ENCODE data around the gene TENM3. TPM values are rescaled to one million over a fixed set of nuclear protein-coding genes. Genes with fewer than 3 reads are reported as not detected.

The TENM3 gene
- total RNA-seq, 1 donor from 2014 or later, result 124 TPM

DNA sequence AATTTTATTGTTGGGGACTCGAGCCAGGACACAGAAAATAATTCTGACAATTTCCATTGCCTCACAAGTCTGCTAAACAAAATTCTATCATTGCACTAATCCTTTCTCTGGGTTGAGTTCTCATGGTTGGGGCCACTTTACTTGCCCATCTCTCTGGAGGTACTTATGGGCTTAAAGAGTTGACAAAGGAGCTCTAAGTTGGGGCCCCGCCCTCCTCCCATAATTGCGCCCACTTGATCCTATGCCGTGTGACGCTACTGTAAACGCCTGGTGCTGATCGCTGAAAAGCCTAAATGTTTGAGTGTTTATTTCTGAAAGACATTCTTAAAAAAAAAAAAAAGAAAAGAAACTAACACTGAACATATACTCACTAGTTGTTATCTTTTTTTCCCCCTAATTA lies 103.0 kb downstream of the TENM3 start:
- TF ChIP-seq CTCF (IDR thresholded peaks at IDR 0.05; ENCODE audit: partially characterized antibody, unreplicated experiment), result no peak
- Mint-ChIP-seq H3K27ac (ENCODE audit: unreplicated experiment) (no peak overlapping the region), H3K4me1 (ENCODE audit: low read depth, unreplicated experiment) (peaks cover 7% of the 10 kb centered on the region), H3K9me3 (ENCODE audit: unreplicated experiment) (no peaks in the 10 kb centered on the region), H3K27me3 (ENCODE audit: unreplicated experiment) (no peaks in the 10 kb centered on the region), H3K4me3 (ENCODE audit: unreplicated experiment) (no peak overlapping the region), H3K36me3 (ENCODE audit: unreplicated experiment) (no peaks in the 10 kb centered on the region)
- DNase-seq, result no peak

GRCh38 chr4:182346675-182347375 lies 103.6 kb downstream of the TENM3 start:
- TF ChIP-seq CTCF (IDR thresholded peaks at IDR 0.05; ENCODE audit: partially characterized antibody, unreplicated experiment), result no peak
- Mint-ChIP-seq H3K4me3 (ENCODE audit: unreplicated experiment) (no peak overlapping the region), H3K4me1 (ENCODE audit: low read depth, unreplicated experiment) (peaks cover 7% of the 10 kb centered on the region), H3K27ac (ENCODE audit: unreplicated experiment) (no peak overlapping the region), H3K9me3 (ENCODE audit: unreplicated experiment) (peaks cover 3% of the 10 kb centered on the region), H3K36me3 (ENCODE audit: unreplicated experiment) (no peaks in the 10 kb centered on the region), H3K27me3 (ENCODE audit: unreplicated experiment) (no peaks in the 10 kb centered on the region)
- no peak for DNase-seq

DNA sequence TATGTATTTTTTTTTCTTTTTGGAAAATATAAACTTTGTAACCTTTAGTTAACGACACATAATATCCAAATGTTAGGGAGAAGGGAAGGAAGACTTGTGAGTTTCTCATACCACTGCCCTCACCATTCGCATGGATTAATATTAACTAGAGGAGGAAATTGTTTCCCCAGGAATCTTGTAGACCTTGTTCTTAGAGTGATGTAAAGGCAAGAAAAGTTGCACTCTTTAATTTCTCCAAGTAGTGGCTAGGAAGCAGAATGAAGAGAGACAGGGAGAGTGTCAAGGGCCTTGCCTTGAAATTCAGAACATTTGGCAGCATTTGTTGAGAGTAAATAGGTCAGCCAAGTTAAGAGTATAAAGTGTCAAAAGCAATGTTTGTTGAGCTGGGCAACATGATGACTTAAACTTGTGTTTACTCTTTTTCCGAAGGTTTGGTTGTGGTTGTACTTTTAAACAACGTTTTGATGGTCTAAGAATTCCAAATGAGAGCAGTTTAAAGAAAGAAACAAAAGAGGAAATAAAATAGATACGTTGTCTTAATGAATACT lies 105.7 kb downstream of the TENM3 start:
- H3K4me1 Mint-ChIP-seq (ENCODE audit: low read depth, unreplicated experiment), result peaks cover 7% of the 10 kb centered on the region
- DNase-seq, result no peak
- H3K27ac Mint-ChIP-seq (ENCODE audit: unreplicated experiment), result no peak overlapping the region
- H3K27me3 Mint-ChIP-seq (ENCODE audit: unreplicated experiment), result no peaks in the 10 kb centered on the region
- no peaks in the 10 kb centered on the region for H3K36me3 Mint-ChIP-seq (ENCODE audit: unreplicated experiment)
- H3K4me3 Mint-ChIP-seq (ENCODE audit: unreplicated experiment), result no peak overlapping the region
- TF ChIP-seq CTCF (IDR thresholded peaks at IDR 0.05; ENCODE audit: partially characterized antibody, unreplicated experiment), result no peak
- H3K9me3 Mint-ChIP-seq (ENCODE audit: unreplicated experiment), result peaks cover 3% of the 10 kb centered on the region

- H3K4me1 Mint-ChIP-seq (ENCODE audit: low read depth, unreplicated experiment), result peaks cover 5% of the 10 kb centered on the region
- H3K9me3 Mint-ChIP-seq (ENCODE audit: unreplicated experiment), result peaks cover 3% of the 10 kb centered on the region
- H3K27ac Mint-ChIP-seq (ENCODE audit: unreplicated experiment), result no peak overlapping the region
- no peaks in the 10 kb centered on the region for H3K27me3 Mint-ChIP-seq (ENCODE audit: unreplicated experiment)
- no peak overlapping the region for H3K4me3 Mint-ChIP-seq (ENCODE audit: unreplicated experiment)
- no peaks in the 10 kb centered on the region for H3K36me3 Mint-ChIP-seq (ENCODE audit: unreplicated experiment)
- DNase-seq, result no peak
- no peak for TF ChIP-seq CTCF (IDR thresholded peaks at IDR 0.05; ENCODE audit: partially characterized antibody, unreplicated experiment)
These were observed 106.8 kb downstream of the TENM3 start for GRCh38 chr4:182350041-182350440.

DNA sequence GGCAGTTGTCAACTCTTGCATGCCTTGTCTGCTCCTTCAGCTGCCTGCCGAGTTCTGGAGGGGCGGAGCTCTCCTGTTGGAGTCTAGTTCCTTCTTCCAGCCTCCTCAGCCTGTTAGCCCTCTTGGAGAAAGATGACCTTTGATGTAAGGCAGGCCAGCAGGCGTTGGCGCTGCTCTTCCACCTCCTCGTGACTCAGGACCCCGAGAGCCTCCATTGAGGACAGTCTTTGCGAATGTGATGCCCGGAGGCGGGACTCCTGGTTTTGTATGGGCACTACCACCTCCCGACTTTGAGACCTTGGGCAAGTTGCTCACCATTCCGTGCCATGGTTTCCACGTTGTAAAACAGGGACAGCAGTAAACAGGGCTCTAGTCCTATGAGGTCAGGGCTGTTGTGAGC lies 108.3 kb downstream of the TENM3 start:
- no peak overlapping the region for H3K27ac Mint-ChIP-seq (ENCODE audit: unreplicated experiment)
- H3K27me3 Mint-ChIP-seq (ENCODE audit: unreplicated experiment), result no peaks in the 10 kb centered on the region
- peaks cover 5% of the 10 kb centered on the region for H3K36me3 Mint-ChIP-seq (ENCODE audit: unreplicated experiment)
- no peak for DNase-seq
- TF ChIP-seq CTCF (IDR thresholded peaks at IDR 0.05; ENCODE audit: partially characterized antibody, unreplicated experiment), result no peak
- peaks cover 7% of the 10 kb centered on the region for H3K4me1 Mint-ChIP-seq (ENCODE audit: low read depth, unreplicated experiment)
- no peak overlapping the region for H3K4me3 Mint-ChIP-seq (ENCODE audit: unreplicated experiment)
- peaks cover 3% of the 10 kb centered on the region for H3K9me3 Mint-ChIP-seq (ENCODE audit: unreplicated experiment)

Measured in glutamatergic neuron (in vitro differentiated cells).